Vagina (tissue), 2 donors: ENCODE measurements around the gene UTS2B.

Experiments
- POLR2A ChIP-seq, 2 donors: fragments of 450-650 bp; IDR thresholded peaks; one replicate each; pipeline ENCODE4 v1.6.1; 2017; ENCODE audit warnings: antibody characterized with exemption in 2 of 2, mild to moderate bottlenecking in 2 of 2, moderate library complexity in 2 of 2
- POLR2AphosphoS5 ChIP-seq, 2 donors: sonication (generic); formaldehyde crosslinking; IDR thresholded peaks; one replicate each; pipeline ENCODE4 v1.9.0; 2017; ENCODE audit warnings: antibody characterized with exemption in 2 of 2, mild to moderate bottlenecking in 2 of 2, low read depth in 1 of 2; ENCODE audit not compliant: insufficient read depth in 1 of 2
- TF ChIP-seq, protein P1 (sequence below), 3 experiments: fragments of 450-650 bp in 2 of 3; fragments of 200-600 bp in 1 of 3; sonication (generic) in 1 of 3; IDR thresholded peaks; one replicate each; pipeline ENCODE4 v1.5.1; 2017 to 2019; ENCODE audit warnings: antibody characterized with exemption in 3 of 3, mild to moderate bottlenecking in 2 of 3, moderate library complexity in 2 of 3

- TF ChIP-seq POLR2AphosphoS5 (IDR thresholded peaks at IDR 0.05; ENCODE audit: insufficient read depth in 1 of 2, low read depth in 1 of 2): no peak
- TF ChIP-seq, protein P1, sequence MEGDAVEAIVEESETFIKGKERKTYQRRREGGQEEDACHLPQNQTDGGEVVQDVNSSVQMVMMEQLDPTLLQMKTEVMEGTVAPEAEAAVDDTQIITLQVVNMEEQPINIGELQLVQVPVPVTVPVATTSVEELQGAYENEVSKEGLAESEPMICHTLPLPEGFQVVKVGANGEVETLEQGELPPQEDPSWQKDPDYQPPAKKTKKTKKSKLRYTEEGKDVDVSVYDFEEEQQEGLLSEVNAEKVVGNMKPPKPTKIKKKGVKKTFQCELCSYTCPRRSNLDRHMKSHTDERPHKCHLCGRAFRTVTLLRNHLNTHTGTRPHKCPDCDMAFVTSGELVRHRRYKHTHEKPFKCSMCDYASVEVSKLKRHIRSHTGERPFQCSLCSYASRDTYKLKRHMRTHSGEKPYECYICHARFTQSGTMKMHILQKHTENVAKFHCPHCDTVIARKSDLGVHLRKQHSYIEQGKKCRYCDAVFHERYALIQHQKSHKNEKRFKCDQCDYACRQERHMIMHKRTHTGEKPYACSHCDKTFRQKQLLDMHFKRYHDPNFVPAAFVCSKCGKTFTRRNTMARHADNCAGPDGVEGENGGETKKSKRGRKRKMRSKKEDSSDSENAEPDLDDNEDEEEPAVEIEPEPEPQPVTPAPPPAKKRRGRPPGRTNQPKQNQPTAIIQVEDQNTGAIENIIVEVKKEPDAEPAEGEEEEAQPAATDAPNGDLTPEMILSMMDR (IDR thresholded peaks at IDR 0.05): no peak
- TF ChIP-seq POLR2A (IDR thresholded peaks at IDR 0.05): no peak
These were observed 17.0 kb downstream of the UTS2B start for GRCh38 chr3:191313296-191313695.
